Activated CD4-positive, alpha-beta T cell treated with anti-CD3 and anti-CD28 coated beads, Interleukin-2, amount 50 U/mL, for 1 hour (primary cell): Measurements from ENCODE around the gene CPOX.

Experiments
- DNase-seq: peaks from one replicate; pipeline ENCODE4 v3.0.0-alpha.2; 2020

The CPOX gene

DNA sequence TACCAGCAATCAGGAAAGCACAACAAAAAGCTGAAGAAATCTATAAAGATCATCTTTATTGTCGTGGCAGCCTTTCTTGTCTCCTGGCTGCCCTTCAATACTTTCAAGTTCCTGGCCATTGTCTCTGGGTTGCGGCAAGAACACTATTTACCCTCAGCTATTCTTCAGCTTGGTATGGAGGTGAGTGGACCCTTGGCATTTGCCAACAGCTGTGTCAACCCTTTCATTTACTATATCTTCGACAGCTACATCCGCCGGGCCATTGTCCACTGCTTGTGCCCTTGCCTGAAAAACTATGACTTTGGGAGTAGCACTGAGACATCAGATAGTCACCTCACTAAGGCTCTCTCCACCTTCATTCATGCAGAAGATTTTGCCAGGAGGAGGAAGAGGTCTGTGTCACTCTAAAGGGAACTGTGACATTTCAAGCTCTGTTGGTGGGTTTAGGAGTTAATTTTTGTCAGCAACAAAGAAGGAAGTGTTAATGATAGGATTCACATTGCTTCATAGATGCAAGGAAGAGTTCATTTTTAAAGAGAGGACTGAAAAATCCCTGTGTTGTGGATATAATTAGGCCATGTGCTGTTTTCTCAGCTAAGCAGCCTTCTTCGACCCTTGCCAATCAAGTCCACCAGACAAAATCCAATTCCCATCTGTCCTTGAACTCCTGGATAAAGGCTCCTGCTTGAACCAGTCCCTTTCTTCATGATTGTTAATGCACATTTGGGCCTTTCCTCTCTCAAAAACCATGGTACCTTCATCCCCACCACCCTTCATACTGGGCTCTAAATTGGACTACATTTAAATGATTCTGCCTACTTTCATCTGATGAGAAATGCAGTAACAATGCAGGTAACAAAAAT, 60.5 kb downstream of the CPOX start:
- no peak for DNase-seq

DNA sequence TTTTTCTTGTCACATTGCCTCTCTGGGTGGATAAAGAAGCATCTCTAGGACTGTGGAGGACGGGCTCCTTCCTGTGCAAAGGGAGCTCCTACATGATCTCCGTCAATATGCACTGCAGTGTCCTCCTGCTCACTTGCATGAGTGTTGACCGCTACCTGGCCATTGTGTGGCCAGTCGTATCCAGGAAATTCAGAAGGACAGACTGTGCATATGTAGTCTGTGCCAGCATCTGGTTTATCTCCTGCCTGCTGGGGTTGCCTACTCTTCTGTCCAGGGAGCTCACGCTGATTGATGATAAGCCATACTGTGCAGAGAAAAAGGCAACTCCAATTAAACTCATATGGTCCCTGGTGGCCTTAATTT, 61.2 kb downstream of the CPOX start:
- DNase-seq = no peak

DNA sequence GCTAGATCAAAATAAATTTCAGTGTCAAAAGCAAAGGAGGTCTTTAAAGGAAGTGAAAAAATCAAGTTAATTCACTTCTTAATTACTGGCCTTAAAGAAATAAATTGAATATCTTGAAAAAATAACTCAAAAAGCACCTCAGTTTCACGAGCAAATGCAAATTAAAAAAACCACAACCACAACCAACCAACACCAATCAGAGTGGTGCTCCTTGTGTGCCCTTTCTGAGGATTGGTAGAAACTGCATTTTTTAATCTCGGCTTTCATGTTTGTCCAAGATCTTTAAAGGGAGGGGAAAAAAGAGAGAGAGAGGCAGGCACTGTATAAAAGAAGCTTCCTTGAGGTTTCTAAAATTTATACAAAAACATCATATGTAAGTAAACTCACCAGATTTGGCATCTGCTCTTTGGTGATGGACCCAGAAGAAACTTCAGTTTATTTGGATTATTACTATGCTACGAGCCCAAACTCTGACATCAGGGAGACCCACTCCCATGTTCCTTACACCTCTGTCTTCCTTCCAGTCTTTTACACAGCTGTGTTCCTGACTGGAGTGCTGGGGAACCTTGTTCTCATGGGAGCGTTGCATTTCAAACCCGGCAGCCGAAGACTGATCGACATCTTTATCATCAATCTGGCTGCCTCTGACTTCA, 61.7 kb downstream of the CPOX start, which contains the start of gene GPR15:
Gene GPR15 (plus strand): TSS at position 357 of the 653 bp plus-strand sequence. CDS start 56 bp downstream, at position 413.
- DNase-seq = no peak

DNA sequence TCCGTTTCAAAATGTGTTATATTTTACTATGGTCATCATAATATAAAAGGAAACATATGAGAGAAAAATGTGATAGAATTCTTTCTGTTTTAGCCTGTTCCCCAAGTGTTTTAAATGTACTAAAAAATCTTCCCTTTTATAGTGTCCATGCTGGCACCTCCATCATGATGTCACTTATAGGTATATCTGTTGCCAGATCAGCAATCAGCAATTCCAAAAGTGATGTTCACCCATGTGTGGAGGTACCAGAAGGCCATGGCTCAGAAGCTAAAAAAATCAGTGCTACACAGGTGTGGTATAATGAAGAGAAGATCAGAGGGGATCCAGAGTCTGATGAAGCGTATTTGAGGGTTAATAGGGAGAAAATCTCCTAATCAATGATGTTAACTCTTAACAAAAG, 62.7 kb downstream of the CPOX start:
- no peak for DNase-seq

GRCh38 chr3:98529856-98530459, 63.5 kb downstream of the CPOX start:
- DNase-seq = no peak
